Measurements from ENCODE around the gene UNC13D.

- TF ChIP-seq EZH2 (IDR thresholded peaks at IDR 0.05; ENCODE audit: low read length) (no peak), CTCF (optimal IDR thresholded peaks at IDR 0.05 in 1 of 3, IDR thresholded peaks at IDR 0.05 in 1 of 3, conservative IDR thresholded peaks at IDR 0.05 in 1 of 3; ENCODE audit: extremely low read depth in 1 of 3, insufficient read depth in 2 of 3, low read length in 3 of 3) (no peak)
Observed at GRCh38 chr17:75845933-75846691, 1.9 kb upstream of the UNC13D start.
